Measurements from ENCODE around the gene DDO. TPM values are rescaled to one million over a fixed set of nuclear protein-coding genes. Genes with fewer than 3 reads are reported as not detected.

Gene DDO
- total RNA-seq, 1 donor: 0.52 TPM

DNA sequence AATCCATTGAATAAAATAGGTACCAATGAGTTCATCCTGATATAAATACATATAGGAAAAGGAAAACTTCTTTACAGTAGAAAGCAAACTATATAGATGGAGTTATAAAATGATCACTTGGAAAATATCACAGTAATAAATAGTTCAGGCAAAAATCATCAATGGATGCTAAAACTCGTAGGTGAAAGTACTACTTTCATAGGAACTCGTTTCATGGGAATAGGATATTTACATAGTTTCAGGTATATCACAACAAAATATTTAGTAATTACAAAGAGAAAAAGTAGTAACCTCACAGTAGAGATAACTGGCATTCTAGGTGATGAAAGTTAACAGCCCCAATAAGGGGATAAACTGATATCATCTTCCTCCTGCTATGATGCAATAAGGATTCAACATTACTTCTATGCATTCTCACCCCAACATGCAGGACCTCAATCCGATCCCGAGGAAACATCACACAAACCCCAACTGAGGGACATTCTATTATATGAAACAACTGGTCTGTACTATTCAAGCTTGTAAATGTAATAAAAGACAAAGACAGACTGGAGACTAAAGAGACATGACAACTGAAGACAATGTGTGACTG, 13.7 kb downstream of the DDO start:
- Histone ChIP-seq H3K9me3 (ENCODE audit: low read depth, low read length) (no peaks in the 10 kb centered on the region), H3K27me3 (ENCODE audit: insufficient read depth, low read length) (no peaks in the 10 kb centered on the region), H3K4me1 (ENCODE audit: insufficient read depth, low read length) (no peaks in the 10 kb centered on the region), H3K4me3 (ENCODE audit: low read length) (no peak overlapping the region)

GRCh38 chr6:110400208-110400607, 15.2 kb downstream of the DDO start:
- H3K4me3 ChIP-seq (ENCODE audit: low read length): no peak overlapping the region
- H3K9me3 ChIP-seq (ENCODE audit: low read depth, low read length): no peaks in the 10 kb centered on the region
- H3K4me1 ChIP-seq (ENCODE audit: insufficient read depth, low read length): no peaks in the 10 kb centered on the region
- H3K27me3 ChIP-seq (ENCODE audit: insufficient read depth, low read length): no peaks in the 10 kb centered on the region

DNA sequence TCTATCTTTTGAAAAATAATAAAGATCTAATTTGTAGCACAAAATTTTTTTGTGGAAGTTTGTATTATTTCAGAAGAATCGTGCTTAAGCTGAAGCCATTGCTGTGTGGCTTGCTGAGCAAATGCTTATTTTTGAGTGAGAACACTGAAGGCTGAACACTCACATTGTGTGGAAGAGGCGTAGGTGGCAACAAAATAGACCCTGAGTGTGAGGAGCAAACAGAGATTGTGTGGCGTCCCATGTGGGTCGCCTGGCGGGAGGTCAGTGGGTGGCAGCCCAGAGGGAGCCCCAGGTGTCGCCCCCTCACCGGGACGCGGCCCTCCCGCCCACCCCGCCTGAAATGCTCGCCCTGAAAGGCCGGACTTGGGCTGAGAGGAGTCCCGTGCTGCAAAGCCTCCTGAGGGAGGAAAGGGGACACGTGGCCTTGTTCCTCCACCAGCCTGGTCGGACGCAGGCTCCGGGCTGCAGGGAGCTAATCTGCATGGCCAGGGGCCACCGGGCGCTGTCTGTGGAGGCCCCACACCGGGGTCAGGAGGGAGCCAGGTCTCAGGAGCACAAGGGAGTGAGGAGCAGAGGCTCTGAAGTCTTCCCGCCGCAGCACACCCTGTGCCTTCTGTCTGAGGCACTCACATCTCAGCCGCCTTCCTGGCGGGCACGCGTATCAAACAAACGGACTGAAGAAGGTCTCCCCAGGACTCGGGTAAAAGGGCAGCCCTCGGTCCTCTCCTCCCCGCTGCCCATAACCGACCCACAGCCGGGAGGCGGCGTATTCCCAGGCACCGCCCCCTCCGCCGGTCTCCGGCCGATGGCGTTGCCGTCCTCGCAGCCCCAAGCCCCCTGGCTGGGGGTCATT, 15.9 kb downstream of the DDO start:
- Histone ChIP-seq H3K9me3 (ENCODE audit: low read depth, low read length) (no peaks in the 10 kb centered on the region), H3K4me1 (ENCODE audit: insufficient read depth, low read length) (no peaks in the 10 kb centered on the region), H3K27me3 (ENCODE audit: insufficient read depth, low read length) (no peaks in the 10 kb centered on the region), H3K4me3 (ENCODE audit: low read length) (no peak overlapping the region)

DNA sequence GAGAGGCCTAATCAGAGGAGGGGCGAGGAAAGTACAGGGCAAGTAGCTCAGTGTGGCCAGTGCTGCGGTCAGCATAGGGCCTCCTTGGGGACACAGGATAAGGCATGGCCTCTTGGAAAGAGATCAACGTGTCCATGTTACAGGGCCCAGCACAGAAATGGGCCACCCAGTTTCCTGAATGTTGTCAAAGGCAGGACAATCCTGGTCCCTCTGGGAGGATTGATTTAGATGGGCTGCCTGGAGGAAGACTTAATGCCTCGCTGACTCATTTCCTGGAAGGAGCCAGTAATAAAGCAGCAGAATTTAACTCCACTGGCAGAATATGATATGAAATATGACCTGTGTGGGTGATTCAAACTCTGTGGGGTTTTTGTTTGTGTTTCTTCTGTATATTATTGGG, 16.6 kb downstream of the DDO start:
- no peaks in the 10 kb centered on the region for H3K27me3 ChIP-seq (ENCODE audit: insufficient read depth, low read length)
- no peaks in the 10 kb centered on the region for H3K4me1 ChIP-seq (ENCODE audit: insufficient read depth, low read length)
- no peak overlapping the region for H3K4me3 ChIP-seq (ENCODE audit: low read length)
- H3K9me3 ChIP-seq (ENCODE audit: low read depth, low read length): no peaks in the 10 kb centered on the region

GRCh38 chr6:110395221-110395620, 20.2 kb downstream of the DDO start:
- H3K9me3 ChIP-seq (ENCODE audit: low read depth, low read length): no peaks in the 10 kb centered on the region
- no peaks in the 10 kb centered on the region for H3K4me1 ChIP-seq (ENCODE audit: insufficient read depth, low read length)
- H3K4me3 ChIP-seq (ENCODE audit: low read length): no peak overlapping the region
- H3K27me3 ChIP-seq (ENCODE audit: insufficient read depth, low read length): no peaks in the 10 kb centered on the region

GRCh38 chr6:110394409-110394808, 21.0 kb downstream of the DDO start:
- H3K9me3 ChIP-seq (ENCODE audit: low read depth, low read length): no peaks in the 10 kb centered on the region
- no peaks in the 10 kb centered on the region for H3K4me1 ChIP-seq (ENCODE audit: insufficient read depth, low read length)
- H3K27me3 ChIP-seq (ENCODE audit: insufficient read depth, low read length): no peaks in the 10 kb centered on the region
- H3K4me3 ChIP-seq (ENCODE audit: low read length): no peak overlapping the region

GRCh38 chr6:110392727-110393126, 22.6 kb downstream of the DDO start:
- no peaks in the 10 kb centered on the region for H3K27me3 ChIP-seq (ENCODE audit: insufficient read depth, low read length)
- H3K9me3 ChIP-seq (ENCODE audit: low read depth, low read length): no peaks in the 10 kb centered on the region
- H3K4me3 ChIP-seq (ENCODE audit: low read length): no peak overlapping the region
- H3K4me1 ChIP-seq (ENCODE audit: insufficient read depth, low read length): no peaks in the 10 kb centered on the region

DNA sequence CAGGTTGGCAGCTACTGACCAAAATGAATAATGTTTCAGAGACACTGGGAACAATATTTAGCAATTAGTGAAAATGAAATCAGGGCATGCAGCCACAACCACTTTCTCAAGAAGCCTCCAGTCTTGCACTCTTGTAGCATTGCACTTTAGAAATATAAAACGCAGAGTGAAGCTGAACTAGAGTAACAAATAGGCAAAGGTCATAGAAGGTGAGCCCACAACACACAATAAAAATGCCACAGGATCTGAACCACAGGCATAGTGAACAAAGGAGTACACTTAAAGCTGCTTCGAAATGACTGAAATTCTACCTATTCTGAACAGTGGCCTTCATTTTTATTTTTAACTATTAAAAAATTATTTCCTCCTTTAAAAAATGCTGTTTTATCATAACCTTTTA, 25.0 kb downstream of the DDO start:
- Histone ChIP-seq H3K4me3 (ENCODE audit: low read length) (no peak overlapping the region), H3K27me3 (ENCODE audit: insufficient read depth, low read length) (no peaks in the 10 kb centered on the region), H3K4me1 (ENCODE audit: insufficient read depth, low read length) (no peaks in the 10 kb centered on the region), H3K9me3 (ENCODE audit: low read depth, low read length) (no peaks in the 10 kb centered on the region)

GRCh38 chr6:110389689-110390382, 25.5 kb downstream of the DDO start:
- H3K4me1 ChIP-seq (ENCODE audit: insufficient read depth, low read length): no peaks in the 10 kb centered on the region
- no peaks in the 10 kb centered on the region for H3K9me3 ChIP-seq (ENCODE audit: low read depth, low read length)
- H3K27me3 ChIP-seq (ENCODE audit: insufficient read depth, low read length): no peaks in the 10 kb centered on the region
- H3K4me3 ChIP-seq (ENCODE audit: low read length): no peak overlapping the region

DNA sequence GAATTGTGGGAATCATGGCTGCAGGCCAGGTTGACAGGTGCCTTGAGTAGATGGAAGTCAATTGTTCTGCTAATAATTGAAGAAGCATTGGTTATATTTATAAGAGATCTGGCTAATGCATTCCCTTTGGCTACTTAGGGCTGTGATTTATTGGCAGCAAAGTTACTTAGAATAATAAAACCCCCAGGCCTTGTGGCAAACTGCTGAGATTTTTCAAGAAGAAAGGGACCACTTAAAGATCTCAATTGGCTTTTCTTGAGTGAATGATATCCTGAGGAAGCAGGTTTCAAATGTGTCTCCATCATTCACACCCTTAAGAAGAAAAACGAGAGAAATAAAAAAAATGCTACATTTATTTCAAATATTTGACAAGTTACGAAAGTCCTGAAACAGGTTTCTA, 27.4 kb downstream of the DDO start:
- no peaks in the 10 kb centered on the region for H3K27me3 ChIP-seq (ENCODE audit: insufficient read depth, low read length)
- H3K4me3 ChIP-seq (ENCODE audit: low read length): no peak overlapping the region
- H3K9me3 ChIP-seq (ENCODE audit: low read depth, low read length): no peaks in the 10 kb centered on the region
- H3K4me1 ChIP-seq (ENCODE audit: insufficient read depth, low read length): no peaks in the 10 kb centered on the region

- no peaks in the 10 kb centered on the region for H3K27me3 ChIP-seq (ENCODE audit: insufficient read depth, low read length)
- no peaks in the 10 kb centered on the region for H3K9me3 ChIP-seq (ENCODE audit: low read depth, low read length)
- H3K4me1 ChIP-seq (ENCODE audit: insufficient read depth, low read length): no peaks in the 10 kb centered on the region
- no peak overlapping the region for H3K4me3 ChIP-seq (ENCODE audit: low read length)
Observed at GRCh38 chr6:110385458-110385863, 29.9 kb downstream of the DDO start.

DNA sequence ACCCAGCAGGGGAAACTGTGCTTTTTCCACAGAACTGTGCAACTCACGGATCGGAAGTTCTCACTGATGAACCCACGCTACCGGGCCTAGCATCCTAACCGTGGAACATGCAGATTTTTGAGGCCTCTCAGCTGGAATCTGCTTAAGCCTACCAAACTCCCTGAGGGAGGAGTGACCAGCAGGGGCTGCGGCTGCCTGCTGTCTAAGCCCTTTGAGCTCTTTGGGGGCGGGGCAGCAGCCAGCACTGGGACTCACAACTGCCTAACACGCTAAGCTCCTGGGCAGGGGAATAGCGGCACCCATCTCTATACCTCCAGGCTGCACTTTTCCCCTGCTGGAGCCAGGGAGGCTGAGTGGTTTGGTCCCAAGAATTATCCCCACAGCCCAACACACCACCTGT, 36.8 kb downstream of the DDO start:
- Histone ChIP-seq H3K9me3 (ENCODE audit: low read depth, low read length) (no peaks in the 10 kb centered on the region), H3K4me3 (ENCODE audit: low read length) (no peak overlapping the region), H3K4me1 (ENCODE audit: insufficient read depth, low read length) (no peaks in the 10 kb centered on the region), H3K27me3 (ENCODE audit: insufficient read depth, low read length) (no peaks in the 10 kb centered on the region)

DNA sequence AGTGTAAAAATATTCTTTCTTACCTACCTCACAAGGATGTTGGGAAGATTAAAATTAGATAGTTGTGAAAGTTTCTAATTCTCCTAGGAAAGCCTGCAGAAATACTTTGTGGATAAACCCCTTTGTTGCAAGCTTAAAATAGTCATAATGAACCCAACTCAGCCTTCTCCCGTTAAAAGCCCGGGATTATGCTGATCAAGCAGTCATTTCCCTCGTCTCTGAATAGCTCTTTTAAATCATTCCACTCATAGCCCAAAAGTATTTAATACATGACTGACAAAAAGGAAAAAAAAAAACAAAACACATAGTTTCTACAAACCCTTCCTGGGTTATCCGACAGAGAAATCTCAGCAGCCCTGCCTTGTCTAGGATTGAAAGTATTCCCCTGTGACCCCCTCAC, 46.3 kb downstream of the DDO start:
- no peaks in the 10 kb centered on the region for H3K4me1 ChIP-seq (ENCODE audit: insufficient read depth, low read length)
- H3K9me3 ChIP-seq (ENCODE audit: low read depth, low read length): no peaks in the 10 kb centered on the region
- no peak overlapping the region for H3K4me3 ChIP-seq (ENCODE audit: low read length)
- no peaks in the 10 kb centered on the region for H3K27me3 ChIP-seq (ENCODE audit: insufficient read depth, low read length)

- Histone ChIP-seq H3K4me1 (ENCODE audit: insufficient read depth, low read length) (no peaks in the 10 kb centered on the region), H3K27me3 (ENCODE audit: insufficient read depth, low read length) (no peaks in the 10 kb centered on the region), H3K4me3 (ENCODE audit: low read length) (no peak overlapping the region), H3K9me3 (ENCODE audit: low read depth, low read length) (no peaks in the 10 kb centered on the region)
Observed at GRCh38 chr6:110368284-110368683, 47.1 kb downstream of the DDO start.

- Histone ChIP-seq H3K4me1 (ENCODE audit: insufficient read depth, low read length) (no peaks in the 10 kb centered on the region), H3K27me3 (ENCODE audit: insufficient read depth, low read length) (no peaks in the 10 kb centered on the region), H3K9me3 (ENCODE audit: low read depth, low read length) (no peaks in the 10 kb centered on the region), H3K4me3 (ENCODE audit: low read length) (no peak overlapping the region)
Observed at GRCh38 chr6:110367825-110368224, 47.5 kb downstream of the DDO start.

All from mononuclear cell (primary cell).